ENCODE data around the gene FSTL5. TPM values are rescaled to one million over a fixed set of nuclear protein-coding genes. Genes with fewer than 3 reads are reported as not detected.

The FSTL5 gene
- total RNA-seq, 1 experiment from 2014 or later, result not detected

- no peaks in the 10 kb centered on the region for H3K23me2 ChIP-seq (ENCODE audit: insufficient read length, low read depth, low read length, poor library complexity, severe bottlenecking)
- no peak overlapping the region for H4K5ac ChIP-seq (ENCODE audit: insufficient read length, low read depth, low read length)
- TF ChIP-seq CTCF (conservative IDR thresholded peaks at IDR 0.05), result no peak
- H3K14ac ChIP-seq (ENCODE audit: insufficient read depth, low read length), result no peak overlapping the region
- H3K4me1 ChIP-seq (ENCODE audit: insufficient read depth, low read length), result no peaks in the 10 kb centered on the region
- no peak overlapping the region for H2BK12ac ChIP-seq (ENCODE audit: insufficient read length, low read depth, low read length)
- H2BK5ac ChIP-seq (ENCODE audit: insufficient read length, low read length), result no peak overlapping the region
- no peak overlapping the region for H3K4ac ChIP-seq (ENCODE audit: low read depth, low read length)
- DNase-seq, result no peak
- no peaks in the 10 kb centered on the region for H4K20me1 ChIP-seq (ENCODE audit: control insufficient read depth, insufficient read depth, insufficient read length)
- Mint-ChIP-seq H3K36me3 (ENCODE audit: insufficient read depth in 1 of 3, low read depth in 3 of 3) (no peaks in the 10 kb centered on the region), H3K9me3 (no peaks in the 10 kb centered on the region), H3K27me3 (ENCODE audit: low read depth) (no peaks in the 10 kb centered on the region; the same call in 1 of the 2 replicates), H3K4me1 (no peaks in the 10 kb centered on the region), H3K27ac (no peak overlapping the region), H3K4me3 (no peak overlapping the region)
- no peaks in the 10 kb centered on the region for H3K27me3 ChIP-seq (ENCODE audit: insufficient read depth, low read length)
- H2BK15ac ChIP-seq (ENCODE audit: low read depth, low read length), result no peak overlapping the region
- no peaks in the 10 kb centered on the region for H3K9me3 ChIP-seq (ENCODE audit: control insufficient read depth, low read depth, low read length)
- no peak overlapping the region for H4K91ac ChIP-seq (ENCODE audit: insufficient read length, low read depth, low read length)
- no peak overlapping the region for H2AK5ac ChIP-seq (ENCODE audit: insufficient read length, low read length)
- no peak overlapping the region for H3K4me2 ChIP-seq (ENCODE audit: insufficient read depth, insufficient read length, low read length)
- H2BK20ac ChIP-seq (ENCODE audit: low read depth, low read length, poor library complexity, severe bottlenecking), result no peak overlapping the region
- H2BK120ac ChIP-seq (ENCODE audit: low read depth, low read length, poor library complexity, severe bottlenecking), result no peak overlapping the region
- no peak overlapping the region for H3T11ph ChIP-seq (ENCODE audit: low read length)
- no peak overlapping the region for H3K27ac ChIP-seq (ENCODE audit: insufficient read length, low read depth, low read length)
- H3K18ac ChIP-seq (ENCODE audit: insufficient read length, low read depth, low read length), result no peak overlapping the region
- H3K23ac ChIP-seq (ENCODE audit: insufficient read length, low read depth, low read length), result no peak overlapping the region
- no peak overlapping the region for H4K8ac ChIP-seq (replicated peaks; ENCODE audit: insufficient read length, low read depth, low read length)
- WGBS (ENCODE audit: extremely low coverage, insufficient read length, low lambda C conversion rate), result no CpG with 5 or more reads among the region's 4 CpGs
- no peaks in the 10 kb centered on the region for H3K79me1 ChIP-seq (ENCODE audit: insufficient read depth, low read depth, low read length, poor library complexity, severe bottlenecking)
- no peak overlapping the region for H3K56ac ChIP-seq (ENCODE audit: insufficient read length, low read depth, low read length)
- H3K9ac ChIP-seq (ENCODE audit: extremely low read depth, insufficient read length, low read length), result no peak overlapping the region
- no peaks in the 10 kb centered on the region for H3K79me2 ChIP-seq (ENCODE audit: insufficient read depth, low read length)
- no peak overlapping the region for H2AFZ ChIP-seq (ENCODE audit: low read length)
Measured at GRCh38 chr4:161360982-161361381, 802.8 kb downstream of the FSTL5 start.

Measured in H9 (cell line).